SK-N-SH treated with all-trans-retinoic acid at 6 μM for 48 hours (cell line): Measurements from ENCODE around the gene ZDHHC17.

Experiments used
- BACH2 ChIP-seq: fragments of 250-450 bp; sonication (Bioruptor Pico); IDR thresholded peaks from 2 replicates; pipeline ENCODE4 v1.9.0; 2021; ENCODE audit warnings: mild to moderate bottlenecking, borderline replicate concordance
- CSDC2 ChIP-seq: fragments of 250-450 bp; sonication (Bioruptor Pico); IDR thresholded peaks from 2 replicates; pipeline ENCODE4 v1.5.0; 2020; ENCODE audit warnings: mild to moderate bottlenecking, moderate library complexity
- ISL1 ChIP-seq: fragments of 250-450 bp; sonication (Bioruptor Pico); IDR thresholded peaks from 2 replicates; pipeline ENCODE4 v2.1.2; 2022; ENCODE audit warnings: mild to moderate bottlenecking, moderate library complexity
- OSR1 ChIP-seq: fragments of 250-450 bp; sonication (Bioruptor Pico); IDR thresholded peaks from 2 replicates; pipeline ENCODE4 v1.8.0; 2022; ENCODE audit warnings: moderate library complexity, mild to moderate bottlenecking, inconsistent platforms
- RARB ChIP-seq: fragments of 250-450 bp; sonication (Bioruptor Pico); IDR thresholded peaks from 2 replicates; pipeline ENCODE4 v1.8.0; 2021; ENCODE audit warnings: mild to moderate bottlenecking, moderate library complexity
- TOX ChIP-seq: fragments of 250-450 bp; sonication (Bioruptor Pico); IDR thresholded peaks from 2 replicates; pipeline ENCODE4 v1.8.0; 2021; ENCODE audit warnings: mild to moderate bottlenecking, moderate library complexity, borderline replicate concordance
- TF ChIP-seq, protein P1 (sequence below): fragments of 250-450 bp; sonication (Bioruptor Pico); IDR thresholded peaks from 2 replicates; pipeline ENCODE4 v1.5.1; 2020; ENCODE audit warnings: low read depth, mild to moderate bottlenecking, moderate library complexity
- TF ChIP-seq, protein P2 (sequence below): fragments of 250-450 bp; sonication (Bioruptor Pico); IDR thresholded peaks from 2 replicates; pipeline ENCODE4 v1.8.0; 2020; ENCODE audit warnings: mild to moderate bottlenecking, moderate library complexity, borderline replicate concordance
- TF ChIP-seq, protein P3 (sequence below): fragments of 250-450 bp; sonication (Bioruptor Pico); IDR thresholded peaks from 2 replicates; pipeline ENCODE4 v1.5.0; 2020; ENCODE audit warnings: mild to moderate bottlenecking, moderate library complexity

DNA sequence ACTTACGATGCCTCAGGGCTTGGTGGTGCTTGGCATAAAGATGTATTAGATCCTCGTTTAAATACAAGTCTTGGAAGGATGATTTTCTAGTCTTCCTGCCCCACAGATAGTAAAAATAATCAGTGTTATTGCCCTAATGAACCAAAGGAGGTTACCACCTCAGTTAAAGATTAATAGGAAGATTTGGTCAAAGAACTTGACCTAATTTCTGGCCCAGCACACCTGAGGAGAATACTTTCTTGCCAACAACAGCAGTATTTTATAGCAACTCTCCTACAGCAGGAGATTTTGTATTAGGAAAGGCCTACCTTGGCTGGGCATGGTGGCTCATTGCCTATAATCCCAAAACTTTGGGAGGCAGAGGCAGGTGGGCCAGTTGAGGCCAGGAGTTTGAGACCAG lies 83.3 kb downstream of the ZDHHC17 start:
- TF ChIP-seq, protein P1, sequence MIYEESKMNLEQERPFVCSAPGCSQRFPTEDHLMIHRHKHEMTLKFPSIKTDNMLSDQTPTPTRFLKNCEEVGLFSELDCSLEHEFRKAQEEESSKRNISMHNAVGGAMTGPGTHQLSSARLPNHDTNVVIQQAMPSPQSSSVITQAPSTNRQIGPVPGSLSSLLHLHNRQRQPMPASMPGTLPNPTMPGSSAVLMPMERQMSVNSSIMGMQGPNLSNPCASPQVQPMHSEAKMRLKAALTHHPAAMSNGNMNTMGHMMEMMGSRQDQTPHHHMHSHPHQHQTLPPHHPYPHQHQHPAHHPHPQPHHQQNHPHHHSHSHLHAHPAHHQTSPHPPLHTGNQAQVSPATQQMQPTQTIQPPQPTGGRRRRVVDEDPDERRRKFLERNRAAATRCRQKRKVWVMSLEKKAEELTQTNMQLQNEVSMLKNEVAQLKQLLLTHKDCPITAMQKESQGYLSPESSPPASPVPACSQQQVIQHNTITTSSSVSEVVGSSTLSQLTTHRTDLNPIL (CRISPR knock-in tag), result no peak
- no peak for TF ChIP-seq ISL1 (CRISPR knock-in tag)
- TF ChIP-seq, protein P2, sequence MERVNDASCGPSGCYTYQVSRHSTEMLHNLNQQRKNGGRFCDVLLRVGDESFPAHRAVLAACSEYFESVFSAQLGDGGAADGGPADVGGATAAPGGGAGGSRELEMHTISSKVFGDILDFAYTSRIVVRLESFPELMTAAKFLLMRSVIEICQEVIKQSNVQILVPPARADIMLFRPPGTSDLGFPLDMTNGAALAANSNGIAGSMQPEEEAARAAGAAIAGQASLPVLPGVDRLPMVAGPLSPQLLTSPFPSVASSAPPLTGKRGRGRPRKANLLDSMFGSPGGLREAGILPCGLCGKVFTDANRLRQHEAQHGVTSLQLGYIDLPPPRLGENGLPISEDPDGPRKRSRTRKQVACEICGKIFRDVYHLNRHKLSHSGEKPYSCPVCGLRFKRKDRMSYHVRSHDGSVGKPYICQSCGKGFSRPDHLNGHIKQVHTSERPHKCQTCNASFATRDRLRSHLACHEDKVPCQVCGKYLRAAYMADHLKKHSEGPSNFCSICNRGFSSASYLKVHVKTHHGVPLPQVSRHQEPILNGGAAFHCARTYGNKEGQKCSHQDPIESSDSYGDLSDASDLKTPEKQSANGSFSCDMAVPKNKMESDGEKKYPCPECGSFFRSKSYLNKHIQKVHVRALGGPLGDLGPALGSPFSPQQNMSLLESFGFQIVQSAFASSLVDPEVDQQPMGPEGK (CRISPR knock-in tag), result no peak
- no peak for TF ChIP-seq CSDC2 (CRISPR knock-in tag)
- TF ChIP-seq, protein P3, sequence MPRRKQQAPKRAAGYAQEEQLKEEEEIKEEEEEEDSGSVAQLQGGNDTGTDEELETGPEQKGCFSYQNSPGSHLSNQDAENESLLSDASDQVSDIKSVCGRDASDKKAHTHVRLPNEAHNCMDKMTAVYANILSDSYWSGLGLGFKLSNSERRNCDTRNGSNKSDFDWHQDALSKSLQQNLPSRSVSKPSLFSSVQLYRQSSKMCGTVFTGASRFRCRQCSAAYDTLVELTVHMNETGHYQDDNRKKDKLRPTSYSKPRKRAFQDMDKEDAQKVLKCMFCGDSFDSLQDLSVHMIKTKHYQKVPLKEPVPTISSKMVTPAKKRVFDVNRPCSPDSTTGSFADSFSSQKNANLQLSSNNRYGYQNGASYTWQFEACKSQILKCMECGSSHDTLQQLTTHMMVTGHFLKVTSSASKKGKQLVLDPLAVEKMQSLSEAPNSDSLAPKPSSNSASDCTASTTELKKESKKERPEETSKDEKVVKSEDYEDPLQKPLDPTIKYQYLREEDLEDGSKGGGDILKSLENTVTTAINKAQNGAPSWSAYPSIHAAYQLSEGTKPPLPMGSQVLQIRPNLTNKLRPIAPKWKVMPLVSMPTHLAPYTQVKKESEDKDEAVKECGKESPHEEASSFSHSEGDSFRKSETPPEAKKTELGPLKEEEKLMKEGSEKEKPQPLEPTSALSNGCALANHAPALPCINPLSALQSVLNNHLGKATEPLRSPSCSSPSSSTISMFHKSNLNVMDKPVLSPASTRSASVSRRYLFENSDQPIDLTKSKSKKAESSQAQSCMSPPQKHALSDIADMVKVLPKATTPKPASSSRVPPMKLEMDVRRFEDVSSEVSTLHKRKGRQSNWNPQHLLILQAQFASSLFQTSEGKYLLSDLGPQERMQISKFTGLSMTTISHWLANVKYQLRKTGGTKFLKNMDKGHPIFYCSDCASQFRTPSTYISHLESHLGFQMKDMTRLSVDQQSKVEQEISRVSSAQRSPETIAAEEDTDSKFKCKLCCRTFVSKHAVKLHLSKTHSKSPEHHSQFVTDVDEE, result no peak
- no peak for TF ChIP-seq OSR1 (CRISPR knock-in tag)
- no peak for TF ChIP-seq BACH2 (CRISPR knock-in tag)
- no peak for TF ChIP-seq RARB (CRISPR knock-in tag)
- no peak for TF ChIP-seq TOX (CRISPR knock-in tag)
